ENCODE results near the gene NKX6-2. TPM values are rescaled to one million over a fixed set of nuclear protein-coding genes. Genes with fewer than 3 reads are reported as not detected.

The NKX6-2 gene
- polyA plus RNA-seq, 1 donor from 2014 or later = not detected

GRCh38 chr10:132789659-132790148 is 3.8 kb upstream of the NKX6-2 start:
- Histone ChIP-seq H3K4me2 (ENCODE audit: low read length) (no peak overlapping the region), H3K27me3 (ENCODE audit: insufficient read depth, low read depth, low read length) (peaks cover 60% of the 10 kb centered on the region), H4K20me1 (ENCODE audit: insufficient read depth) (no peaks in the 10 kb centered on the region), H3F3A (ENCODE audit: insufficient read depth, low read length, poor library complexity, severe bottlenecking) (no peaks in the 10 kb centered on the region), H3K27ac (ENCODE audit: low read length) (no peak overlapping the region), H3K79me2 (replicated peaks; ENCODE audit: insufficient read depth, low read length) (no peaks in the 10 kb centered on the region), H3K9ac (ENCODE audit: low read length) (no peak overlapping the region), H3K9me2 (ENCODE audit: insufficient read depth, low read length) (no peaks in the 10 kb centered on the region), H3K36me3 (ENCODE audit: insufficient read depth, low read length) (no peaks in the 10 kb centered on the region), H3K9me3 (ENCODE audit: low read length) (no peaks in the 10 kb centered on the region), H3K4me3 (ENCODE audit: low read length) (no peak overlapping the region), H2AFZ (ENCODE audit: low read depth, low read length) (no peak overlapping the region)
- TF ChIP-seq RAD21 (conservative IDR thresholded peaks at IDR 0.05) (no peak), MXI1 (conservative IDR thresholded peaks at IDR 0.05; ENCODE audit: poor library complexity, severe bottlenecking) (no peak), EZH2 (IDR thresholded peaks at IDR 0.05; ENCODE audit: borderline replicate concordance, insufficient read depth, low read length, poor library complexity, severe bottlenecking) (no peak), CTCF (IDR thresholded peaks at IDR 0.05; ENCODE audit: poor library complexity, severe bottlenecking) (no peak), EP300 (conservative IDR thresholded peaks at IDR 0.05; ENCODE audit: poor library complexity, severe bottlenecking) (no peak), POLR2AphosphoS5 (IDR thresholded peaks at IDR 0.05) (no peak), SMC3 (conservative IDR thresholded peaks at IDR 0.05; ENCODE audit: poor library complexity) (no peak), TAF1 (IDR thresholded peaks at IDR 0.05; ENCODE audit: low read depth) (no peak), REST (IDR thresholded peaks at IDR 0.05; ENCODE audit: borderline replicate concordance) (no peak)

- H4K20me1 ChIP-seq (ENCODE audit: insufficient read depth) = no peaks in the 10 kb centered on the region
- no peaks in the 10 kb centered on the region for H3F3A ChIP-seq (ENCODE audit: insufficient read depth, low read length, poor library complexity, severe bottlenecking)
- H2AFZ ChIP-seq (ENCODE audit: low read depth, low read length) = no peak overlapping the region
- no peaks in the 10 kb centered on the region for H3K79me2 ChIP-seq (replicated peaks; ENCODE audit: insufficient read depth, low read length)
- H3K4me2 ChIP-seq (ENCODE audit: low read length) = no peak overlapping the region
- H3K36me3 ChIP-seq (ENCODE audit: insufficient read depth, low read length) = no peaks in the 10 kb centered on the region
- TF ChIP-seq RAD21 (conservative IDR thresholded peaks at IDR 0.05) (no peak), CTCF (IDR thresholded peaks at IDR 0.05; ENCODE audit: poor library complexity, severe bottlenecking) (no peak), EP300 (conservative IDR thresholded peaks at IDR 0.05; ENCODE audit: poor library complexity, severe bottlenecking) (no peak), REST (IDR thresholded peaks at IDR 0.05; ENCODE audit: borderline replicate concordance) (no peak), SMC3 (conservative IDR thresholded peaks at IDR 0.05; ENCODE audit: poor library complexity) (no peak), POLR2AphosphoS5 (IDR thresholded peaks at IDR 0.05) (no peak), EZH2 (IDR thresholded peaks at IDR 0.05; ENCODE audit: borderline replicate concordance, insufficient read depth, low read length, poor library complexity, severe bottlenecking) (no peak), MXI1 (conservative IDR thresholded peaks at IDR 0.05; ENCODE audit: poor library complexity, severe bottlenecking) (no peak), TAF1 (IDR thresholded peaks at IDR 0.05; ENCODE audit: low read depth) (no peak)
- no peaks in the 10 kb centered on the region for H3K9me3 ChIP-seq (ENCODE audit: low read length)
- H3K9ac ChIP-seq (ENCODE audit: low read length) = no peak overlapping the region
- no peak overlapping the region for H3K4me3 ChIP-seq (ENCODE audit: low read length)
- no peak overlapping the region for H3K27ac ChIP-seq (ENCODE audit: low read length)
- peaks cover 68% of the 10 kb centered on the region for H3K27me3 ChIP-seq (ENCODE audit: insufficient read depth, low read depth, low read length)
- no peaks in the 10 kb centered on the region for H3K9me2 ChIP-seq (ENCODE audit: insufficient read depth, low read length)
Measured at GRCh38 chr10:132788831-132789219, 2.9 kb upstream of the NKX6-2 start.
